Neutrophil (primary cell): ENCODE results near the gene ERGIC1.

Experiments
- H3K27ac ChIP-seq: fragments of 200-600 bp; sonication (generic); 2 replicates; pipeline ENCODE4 v1.5.1; 2016; ENCODE audit warnings: mild to moderate bottlenecking, moderate library complexity
- H3K27me3 ChIP-seq: fragments of 200-600 bp; sonication (generic); 2 replicates; pipeline ENCODE4 v1.6.0; 2016; ENCODE audit warnings: mild to moderate bottlenecking
- H3K36me3 ChIP-seq: fragments of 200-600 bp; sonication (generic); 2 replicates; pipeline ENCODE4 v1.5.1; 2017
- H3K4me1 ChIP-seq, 2 experiments: fragments of 200-600 bp in 1 of 2; sonication (generic) in 1 of 2; 1 replicate in 1 of 2; 2 replicates in 1 of 2; pipeline versions ENCODE4 v1.5.1 to v1.6.1; 2013 to 2016; ENCODE audit warnings: low read depth in 1 of 2, low read length in 1 of 2, mild to moderate bottlenecking in 1 of 2, moderate library complexity in 1 of 2; ENCODE audit not compliant: control insufficient read depth in 1 of 2, insufficient read depth in 1 of 2
- H3K4me3 ChIP-seq, 2 experiments: fragments of 200-600 bp in 1 of 2; sonication (generic) in 1 of 2; 1 replicate in 1 of 2; 2 replicates in 1 of 2; pipeline ENCODE4 v1.5.1; 2013 to 2016; ENCODE audit warnings: low read depth in 1 of 2, low read length in 1 of 2, mild to moderate bottlenecking in 1 of 2, moderate library complexity in 1 of 2
- H3K9me3 ChIP-seq: fragments of 200-600 bp; sonication (generic); 2 replicates; pipeline ENCODE4 v1.5.1; 2016
- TF ChIP-seq, protein P1 (sequence below): fragments of 200-600 bp; sonication (generic); IDR thresholded peaks from 2 replicates; pipeline ENCODE4 v1.5.1; 2016; ENCODE audit warnings: antibody characterized with exemption

Gene ERGIC1

DNA sequence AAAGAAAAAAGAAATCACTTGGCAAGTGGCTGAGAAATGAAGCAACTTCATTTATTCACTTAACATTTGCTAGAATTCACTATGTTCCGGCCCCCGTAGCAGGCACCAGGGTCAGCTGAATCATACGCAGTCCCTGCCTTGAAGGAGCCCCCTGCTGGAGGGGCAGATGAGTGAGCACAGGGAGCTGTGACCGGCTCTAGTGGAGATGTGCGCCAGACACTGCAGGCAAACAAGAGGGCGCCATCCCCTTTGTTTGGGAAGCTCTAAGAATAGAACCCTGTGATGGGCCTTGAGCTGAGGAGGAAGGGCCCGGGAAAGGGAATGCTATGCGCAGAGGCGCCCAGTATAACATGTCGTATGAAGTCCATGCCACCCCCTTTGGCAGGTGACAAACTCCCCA lies 105.0 kb downstream of the ERGIC1 start:
- Histone ChIP-seq H3K27me3 (no peaks in the 10 kb centered on the region), H3K9me3 (no peaks in the 10 kb centered on the region), H3K4me3 (no peak overlapping the region), H3K27ac (no peak overlapping the region), H3K36me3 (peaks cover 53% of the 10 kb centered on the region), H3K4me1 (no peaks in the 10 kb centered on the region)
- TF ChIP-seq, protein P1, sequence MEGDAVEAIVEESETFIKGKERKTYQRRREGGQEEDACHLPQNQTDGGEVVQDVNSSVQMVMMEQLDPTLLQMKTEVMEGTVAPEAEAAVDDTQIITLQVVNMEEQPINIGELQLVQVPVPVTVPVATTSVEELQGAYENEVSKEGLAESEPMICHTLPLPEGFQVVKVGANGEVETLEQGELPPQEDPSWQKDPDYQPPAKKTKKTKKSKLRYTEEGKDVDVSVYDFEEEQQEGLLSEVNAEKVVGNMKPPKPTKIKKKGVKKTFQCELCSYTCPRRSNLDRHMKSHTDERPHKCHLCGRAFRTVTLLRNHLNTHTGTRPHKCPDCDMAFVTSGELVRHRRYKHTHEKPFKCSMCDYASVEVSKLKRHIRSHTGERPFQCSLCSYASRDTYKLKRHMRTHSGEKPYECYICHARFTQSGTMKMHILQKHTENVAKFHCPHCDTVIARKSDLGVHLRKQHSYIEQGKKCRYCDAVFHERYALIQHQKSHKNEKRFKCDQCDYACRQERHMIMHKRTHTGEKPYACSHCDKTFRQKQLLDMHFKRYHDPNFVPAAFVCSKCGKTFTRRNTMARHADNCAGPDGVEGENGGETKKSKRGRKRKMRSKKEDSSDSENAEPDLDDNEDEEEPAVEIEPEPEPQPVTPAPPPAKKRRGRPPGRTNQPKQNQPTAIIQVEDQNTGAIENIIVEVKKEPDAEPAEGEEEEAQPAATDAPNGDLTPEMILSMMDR = no peak

DNA sequence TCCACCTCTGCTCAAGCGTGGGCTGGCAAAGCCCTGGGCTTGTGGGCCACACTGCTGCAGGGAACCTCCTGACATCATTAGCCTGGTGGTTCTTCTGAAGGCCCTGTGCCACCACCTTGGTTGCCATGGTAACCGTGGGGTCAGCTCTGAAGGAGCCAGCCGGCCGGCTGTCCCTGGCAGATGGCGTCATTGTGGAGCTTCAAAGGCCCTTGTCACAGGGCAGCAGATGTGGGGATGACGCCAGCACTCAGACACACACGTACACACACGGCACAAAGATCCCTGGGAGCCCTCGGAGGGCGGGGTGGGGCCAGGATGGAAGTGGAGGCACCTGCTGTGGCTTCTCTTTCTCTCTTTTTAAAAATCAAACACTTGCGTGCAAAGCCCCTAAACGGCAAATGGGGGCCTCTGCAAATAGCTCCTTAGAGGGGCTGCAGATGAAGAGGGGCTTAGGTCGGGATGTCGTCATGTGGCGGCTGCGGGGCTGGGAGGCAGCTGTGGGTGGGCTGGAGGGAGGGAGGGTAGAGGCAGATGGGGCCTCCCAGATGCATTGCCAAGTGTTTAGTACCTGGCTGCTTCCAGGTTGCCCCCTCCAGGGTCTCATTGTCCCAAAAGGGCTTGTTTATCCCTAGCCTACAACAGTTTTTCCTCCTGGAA lies 105.7 kb downstream of the ERGIC1 start:
- H3K36me3 ChIP-seq = peaks cover 50% of the 10 kb centered on the region
- H3K9me3 ChIP-seq = no peaks in the 10 kb centered on the region
- H3K27ac ChIP-seq = no peak overlapping the region
- no peak overlapping the region for H3K4me3 ChIP-seq
- TF ChIP-seq, protein P1 = no peak
- no peaks in the 10 kb centered on the region for H3K27me3 ChIP-seq
- H3K4me1 ChIP-seq = no peaks in the 10 kb centered on the region

DNA sequence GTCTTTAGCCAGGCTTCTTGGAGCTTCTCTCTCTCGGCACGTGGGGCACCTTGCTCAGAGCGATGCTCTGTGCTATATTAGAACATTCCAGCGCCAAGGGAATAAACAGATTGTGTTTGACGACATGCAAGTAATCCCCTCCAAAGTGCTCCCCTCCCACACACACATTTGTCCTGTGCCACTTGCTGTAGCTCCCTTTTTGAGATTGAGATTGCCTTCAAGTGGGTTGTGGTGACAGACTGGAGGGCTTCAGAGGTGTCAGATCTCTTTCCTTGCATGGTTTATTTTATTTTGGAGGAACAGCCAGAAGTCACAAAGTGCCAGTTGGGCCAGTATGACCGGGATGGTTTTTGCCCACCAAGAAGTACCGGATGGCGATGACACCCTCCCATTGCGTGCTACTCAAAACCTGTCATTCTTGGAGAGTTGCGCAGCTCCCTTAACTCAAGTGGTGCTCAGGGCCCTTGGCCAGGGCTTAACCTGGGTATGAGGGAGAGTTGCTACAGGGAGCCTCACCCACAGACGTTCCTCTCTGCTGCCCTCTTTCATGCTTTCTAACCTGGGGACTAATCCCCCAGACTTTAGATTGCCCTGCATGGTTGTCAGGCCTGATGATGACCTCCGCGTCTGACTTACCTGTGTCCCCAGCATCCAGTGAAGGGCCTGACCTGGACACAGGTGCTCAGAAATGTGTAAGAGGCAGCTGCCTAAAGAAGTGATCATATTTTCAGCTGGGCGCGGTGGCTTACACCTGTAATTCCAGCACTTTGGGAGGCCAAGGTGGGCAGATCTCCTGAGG lies 106.4 kb downstream of the ERGIC1 start:
- H3K27me3 ChIP-seq = no peaks in the 10 kb centered on the region
- TF ChIP-seq, protein P1 = no peak
- H3K36me3 ChIP-seq = peaks cover 43% of the 10 kb centered on the region

DNA sequence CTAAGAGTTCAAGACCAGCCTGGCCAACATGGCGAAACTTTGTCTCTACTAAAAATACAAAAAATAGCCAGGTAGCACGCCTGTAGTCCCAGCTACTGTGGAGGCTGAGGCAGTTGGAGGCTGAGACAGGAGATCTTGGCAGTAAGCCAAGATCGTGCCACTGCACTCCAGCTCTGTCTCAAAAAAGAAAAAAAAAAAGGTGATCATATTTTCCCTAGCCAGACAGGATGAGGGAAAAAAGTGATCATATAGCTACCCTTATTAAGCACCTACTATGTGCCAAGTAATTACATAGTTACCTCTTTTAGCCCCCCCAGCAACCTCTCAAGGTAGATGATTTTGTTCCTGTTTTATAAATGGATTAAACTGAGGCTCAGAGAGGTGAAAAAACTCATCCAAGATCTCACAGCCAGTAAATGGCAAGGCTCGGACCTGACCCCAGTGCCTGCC lies 107.0 kb downstream of the ERGIC1 start:
- Histone ChIP-seq H3K36me3 (peaks cover 43% of the 10 kb centered on the region), H3K27me3 (no peaks in the 10 kb centered on the region), H3K9me3 (no peaks in the 10 kb centered on the region), H3K4me1 (no peaks in the 10 kb centered on the region), H3K4me3 (no peak overlapping the region), H3K27ac (no peak overlapping the region)
- TF ChIP-seq, protein P1 = no peak

More for the DNA sequence above, 106.4 kb downstream of the ERGIC1 start:
- H3K4me1 ChIP-seq = no peaks in the 10 kb centered on the region
- H3K4me3 ChIP-seq = no peak overlapping the region
- no peaks in the 10 kb centered on the region for H3K9me3 ChIP-seq
- no peak overlapping the region for H3K27ac ChIP-seq

DNA sequence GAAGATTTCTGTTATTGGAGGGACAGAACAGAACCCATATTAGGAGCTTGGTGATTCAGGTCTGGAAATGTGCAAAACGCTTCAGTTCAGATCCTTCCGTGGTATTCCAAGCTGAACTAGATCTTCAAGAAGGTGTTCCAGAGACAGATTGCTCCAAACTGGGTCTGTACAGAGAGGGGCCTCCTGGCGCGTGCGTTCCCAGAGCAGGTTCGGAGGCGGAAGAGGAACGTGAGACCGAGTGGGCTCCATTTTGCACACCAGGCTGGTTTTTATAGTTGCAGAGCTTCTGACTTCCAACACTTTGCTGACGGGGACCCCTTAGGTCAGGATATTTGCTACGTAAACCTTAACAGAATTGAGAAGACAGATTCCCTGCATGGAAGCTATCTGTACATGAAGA lies 108.5 kb downstream of the ERGIC1 start:
- TF ChIP-seq, protein P1 = no peak
- Histone ChIP-seq H3K27me3 (no peaks in the 10 kb centered on the region), H3K9me3 (no peaks in the 10 kb centered on the region), H3K4me1 (no peaks in the 10 kb centered on the region), H3K27ac (no peak overlapping the region), H3K4me3 (no peak overlapping the region), H3K36me3 (peaks cover 42% of the 10 kb centered on the region)
